Thoracic aorta (tissue), 2 donors: ENCODE measurements around the gene BANK1. TPM values are rescaled to one million over a fixed set of nuclear protein-coding genes. Genes with fewer than 3 reads are reported as not detected.

Experiments used
- ATAC-seq: fragments of 150-250 bp; one replicate; pipeline ENCODE4 v1.8.0; 2017; ENCODE audit warnings: low read depth; ENCODE audit not compliant: insufficient number of reproducible peaks, low FRiP score
- DNase-seq: peaks from one replicate; pipeline ENCODE4 v3.0.0-alpha.2; 2020; ENCODE audit warnings: low spot score
- H3K27ac ChIP-seq, 2 donors: fragments of 200-600 bp; sonication (generic); 1 replicate in 1 of 2; 2 replicates in 1 of 2; pipeline ENCODE4 v1.5.1; 2016; ENCODE audit warnings: mild to moderate bottlenecking in 2 of 2, moderate library complexity in 2 of 2
- H3K27me3 ChIP-seq: fragments of 200-600 bp; sonication (generic); replicated peaks from 2 replicates; pipeline ENCODE4 v1.6.0; 2016; ENCODE audit warnings: mild to moderate bottlenecking; ENCODE audit not compliant: insufficient read depth
- H3K36me3 ChIP-seq: fragments of 200-600 bp; sonication (generic); one replicate; pipeline ENCODE4 v1.5.1; 2016
- H3K4me1 ChIP-seq, 2 donors: fragments of 200-600 bp; sonication (generic); 1 replicate in 1 of 2; 2 replicates in 1 of 2; pipeline versions ENCODE4 v1.5.1 to v1.6.0; 2016; ENCODE audit warnings: low read depth in 2 of 2, mild to moderate bottlenecking in 1 of 2; ENCODE audit not compliant: control insufficient read depth in 1 of 2
- H3K4me3 ChIP-seq: fragments of 200-600 bp; sonication (generic); 2 replicates; pipeline ENCODE4 v1.5.1; 2016; ENCODE audit warnings: mild to moderate bottlenecking
- H3K9me3 ChIP-seq: fragments of 200-600 bp; sonication (generic); 2 replicates; pipeline ENCODE4 v1.5.1; 2016
- CTCF ChIP-seq: fragments of 200-600 bp; sonication (generic); IDR thresholded peaks from one replicate; pipeline ENCODE4 v1.5.1; 2019; ENCODE audit warnings: antibody characterized with exemption
- total RNA-seq, 2 donors: library from RNA; depleted of rRNA; stranded (reverse); fragments of >200 nt; gene quantifications; one replicate each; pipeline versions ENCODE4 v1.1.0 to v1.2.3, GENCODE V29; 2016

BANK1 gene
- total RNA-seq, 2 donors from 2014 or later: 0.85 to 1.1 TPM

- Histone ChIP-seq H3K4me1 (no peaks in the 10 kb centered on the region), H3K36me3 (no peaks in the 10 kb centered on the region), H3K27me3 (no peaks in the 10 kb centered on the region), H3K27ac (no peak overlapping the region), H3K4me3 (no peak overlapping the region), H3K9me3 (no peaks in the 10 kb centered on the region)
- no peak for TF ChIP-seq CTCF
- ATAC-seq: no peak
- DNase-seq: no peak
These were observed 148.3 kb downstream of the BANK1 start for GRCh38 chr4:101938836-101939235.

GRCh38 chr4:101941816-101942358 lies 151.4 kb downstream of the BANK1 start:
- H3K4me3 ChIP-seq: no peak overlapping the region

GRCh38 chr4:101942891-101943290 lies 152.4 kb downstream of the BANK1 start:
- Histone ChIP-seq H3K27ac (no peak overlapping the region), H3K9me3 (no peaks in the 10 kb centered on the region), H3K4me3 (no peak overlapping the region), H3K4me1 (no peaks in the 10 kb centered on the region), H3K36me3 (no peaks in the 10 kb centered on the region), H3K27me3 (no peaks in the 10 kb centered on the region)
- TF ChIP-seq CTCF: no peak
- DNase-seq: no peak
- ATAC-seq: no peak

More at GRCh38 chr4:101941816-101942358, 151.4 kb downstream of the BANK1 start:
- Histone ChIP-seq H3K36me3 (no peaks in the 10 kb centered on the region), H3K4me1 (no peaks in the 10 kb centered on the region), H3K27me3 (no peaks in the 10 kb centered on the region), H3K9me3 (no peaks in the 10 kb centered on the region), H3K27ac (no peak overlapping the region)
- no peak for TF ChIP-seq CTCF
- ATAC-seq (no peak), DNase-seq (no peak)

- no peaks in the 10 kb centered on the region for H3K4me1 ChIP-seq
- H3K36me3 ChIP-seq: no peaks in the 10 kb centered on the region
- DNase-seq: no peak
- no peaks in the 10 kb centered on the region for H3K9me3 ChIP-seq
- no peak for TF ChIP-seq CTCF
- H3K27ac ChIP-seq: no peak overlapping the region
- H3K27me3 ChIP-seq: no peaks in the 10 kb centered on the region
- H3K4me3 ChIP-seq: no peak overlapping the region
- ATAC-seq: no peak
These were observed 154.1 kb downstream of the BANK1 start for GRCh38 chr4:101944649-101945048.

- no peaks in the 10 kb centered on the region for H3K9me3 ChIP-seq
- H3K4me1 ChIP-seq: no peaks in the 10 kb centered on the region
- no peak for DNase-seq
- H3K4me3 ChIP-seq: no peak overlapping the region
- no peak overlapping the region for H3K27ac ChIP-seq
- no peaks in the 10 kb centered on the region for H3K27me3 ChIP-seq
- no peaks in the 10 kb centered on the region for H3K36me3 ChIP-seq
- no peak for ATAC-seq
- TF ChIP-seq CTCF: no peak
These were observed 157.5 kb downstream of the BANK1 start for GRCh38 chr4:101948055-101948454.
